Neural cell (in vitro differentiated cells): ENCODE results near the gene DYDC2. TPM values are rescaled to one million over a fixed set of nuclear protein-coding genes. Genes with fewer than 3 reads are reported as not detected.
"Not testable (repeated sequence)": the region's sequence is repeated elsewhere in the genome, so short reads cannot be mapped to it uniquely, and the experiment has no call there.

ENCODE experiments used
- H2AFZ ChIP-seq: fragments of 200-600, 300-800 bp; sonication (generic), shearing (Covaris generic); 2 replicates; pipeline ENCODE4 v1.6.0; 2014; ENCODE audit warnings: low read depth, mild to moderate bottlenecking, antibody characterized with exemption, low read length, moderate library complexity
- H3F3A ChIP-seq: fragments of 200-600 bp; shearing (Covaris generic); 2 replicates; pipeline ENCODE4 v1.6.1; 2016; ENCODE audit warnings: mild to moderate bottlenecking, moderate library complexity, mixed read lengths, antibody characterized with exemption, low read length; ENCODE audit not compliant: insufficient read depth, poor library complexity, severe bottlenecking
- H3K27ac ChIP-seq: fragments of 200-600, 300-800 bp; sonication (generic), shearing (Covaris generic); 2 replicates; pipeline ENCODE4 v1.5.1; 2014; ENCODE audit warnings: mild to moderate bottlenecking, low read length, moderate library complexity
- H3K27me3 ChIP-seq: fragments of 300-800, 200-600 bp; sonication (generic), shearing (Covaris generic); 2 replicates; pipeline ENCODE4 v1.6.0; 2014; ENCODE audit warnings: mild to moderate bottlenecking, low read depth, low read length, moderate library complexity; ENCODE audit not compliant: insufficient read depth
- H3K36me3 ChIP-seq: fragments of 300-800, 200-600 bp; sonication (generic), shearing (Covaris generic); 2 replicates; pipeline ENCODE4 v1.5.1; 2014; ENCODE audit warnings: mild to moderate bottlenecking, antibody characterized with exemption, low read length, moderate library complexity; ENCODE audit not compliant: insufficient read depth
- H3K4me2 ChIP-seq: fragments of 300-800, 200-600 bp; sonication (generic), shearing (Covaris generic); 2 replicates; pipeline ENCODE4 v1.6.0; 2014; ENCODE audit warnings: mild to moderate bottlenecking, low read length
- H3K4me3 ChIP-seq: fragments of 300-800, 200-600 bp; sonication (generic), shearing (Covaris generic); 2 replicates; pipeline ENCODE4 v1.5.1; 2014; ENCODE audit warnings: mild to moderate bottlenecking, low read length, moderate library complexity
- H3K79me2 ChIP-seq: fragments of 200-600 bp; shearing (Covaris generic); replicated peaks from 2 replicates; pipeline ENCODE4 v1.6.0; 2014; ENCODE audit warnings: mild to moderate bottlenecking, low read length, moderate library complexity; ENCODE audit not compliant: insufficient read depth
- H3K9ac ChIP-seq: fragments of 300-800, 200-600 bp; sonication (generic), shearing (Covaris generic); 2 replicates; pipeline ENCODE4 v1.6.1; 2016; ENCODE audit warnings: mild to moderate bottlenecking, low read length, mixed read lengths
- H3K9me2 ChIP-seq: fragments of 200-600 bp; shearing (Covaris generic); 2 replicates; pipeline ENCODE4 v1.6.1; 2016; ENCODE audit warnings: mild to moderate bottlenecking, low read length, mixed read lengths; ENCODE audit not compliant: insufficient read depth
- H3K9me3 ChIP-seq: fragments of 200-600, 300-800 bp; sonication (generic), shearing (Covaris generic); 2 replicates; pipeline ENCODE4 v1.6.1; 2016; ENCODE audit warnings: mild to moderate bottlenecking, mixed run types, low read length, moderate library complexity, mixed read lengths
- H4K20me1 ChIP-seq: fragments of 200-600 bp; shearing (Covaris generic); 2 replicates; pipeline ENCODE4 v1.6.1; 2016; ENCODE audit warnings: mild to moderate bottlenecking, mixed run types; ENCODE audit not compliant: insufficient read depth
- CTCF ChIP-seq: fragments of 450-650 bp; IDR thresholded peaks from 2 replicates; pipeline ENCODE4 v1.5.1; 2014; ENCODE audit warnings: antibody characterized with exemption, mild to moderate bottlenecking, moderate library complexity; ENCODE audit not compliant: poor library complexity, severe bottlenecking
- EP300 ChIP-seq: fragments of 450-650 bp; conservative IDR thresholded peaks from 2 replicates; pipeline ENCODE4 v1.6.1; 2014; ENCODE audit warnings: antibody characterized with exemption, mild to moderate bottlenecking, moderate library complexity; ENCODE audit not compliant: poor library complexity, severe bottlenecking
- EZH2 ChIP-seq: fragments of 200-600, 300-800 bp; shearing (Covaris generic), sonication (generic); IDR thresholded peaks from 2 replicates; pipeline ENCODE4 v1.6.1; 2014; ENCODE audit warnings: antibody characterized with exemption, low read length, borderline replicate concordance, mild to moderate bottlenecking; ENCODE audit not compliant: insufficient read depth, poor library complexity, severe bottlenecking
- MXI1 ChIP-seq: fragments of 450-650 bp; conservative IDR thresholded peaks from 2 replicates; pipeline ENCODE4 v1.6.1; 2014; ENCODE audit warnings: antibody characterized with exemption, mild to moderate bottlenecking; ENCODE audit not compliant: poor library complexity, severe bottlenecking
- POLR2AphosphoS5 ChIP-seq: IDR thresholded peaks from 2 replicates; pipeline ENCODE4 v1.6.1; 2012
- RAD21 ChIP-seq: fragments of 450-650 bp; conservative IDR thresholded peaks from 2 replicates; pipeline ENCODE4 v1.6.1; 2014; ENCODE audit warnings: antibody characterized with exemption, mild to moderate bottlenecking, moderate library complexity
- REST ChIP-seq: IDR thresholded peaks from 2 replicates; pipeline ENCODE4 v1.6.1; 2012; ENCODE audit warnings: borderline replicate concordance
- SMC3 ChIP-seq: fragments of 450-650 bp; conservative IDR thresholded peaks from 2 replicates; pipeline ENCODE4 v1.6.1; 2014; ENCODE audit warnings: antibody characterized with exemption, mild to moderate bottlenecking, moderate library complexity; ENCODE audit not compliant: poor library complexity
- TAF1 ChIP-seq: IDR thresholded peaks from 2 replicates; pipeline ENCODE4 v1.6.1; 2012; ENCODE audit warnings: low read depth
- polyA plus RNA-seq: library from polyadenylated mRNA; depleted of rRNA; stranded (reverse); fragments of >200 nt; gene quantifications from 2 replicates; pipeline ENCODE4 v1.2.3, GENCODE V29; 2014

The DYDC2 gene
- polyA plus RNA-seq, 1 donor from 2014 or later = 2.4 TPM

GRCh38 chr10:80357851-80358125 lies 1.2 kb downstream of the DYDC2 start:
- H3K4me3 ChIP-seq = peak overlapping the region; percentile 68
- no peak for TF ChIP-seq TAF1
- no peak for TF ChIP-seq EP300
- TF ChIP-seq EZH2 = no peak
- no peak for TF ChIP-seq SMC3
- no peak for TF ChIP-seq CTCF
- no peak for TF ChIP-seq MXI1
- TF ChIP-seq REST = no peak
- TF ChIP-seq POLR2AphosphoS5 = no peak
- TF ChIP-seq RAD21 = no peak
- H4K20me1 ChIP-seq = no peaks in the 10 kb centered on the region
- no peaks in the 10 kb centered on the region for H3K79me2 ChIP-seq
- no peak overlapping the region for H2AFZ ChIP-seq
- H3K9me2 ChIP-seq = no peaks in the 10 kb centered on the region
- H3K9ac ChIP-seq = peak overlapping the region; percentile 79
- H3K36me3 ChIP-seq = no peaks in the 10 kb centered on the region
- H3K27me3 ChIP-seq = no peaks in the 10 kb centered on the region
- H3K27ac ChIP-seq = no peak overlapping the region
- no peaks in the 10 kb centered on the region for H3K9me3 ChIP-seq
- H3F3A ChIP-seq = peaks cover 3% of the 10 kb centered on the region
- peak overlapping the region; percentile 23 for H3K4me2 ChIP-seq

GRCh38 chr10:80358925-80359324 lies 2.3 kb downstream of the DYDC2 start:
- H4K20me1 ChIP-seq, H3F3A ChIP-seq, H3K4me3 ChIP-seq, H3K79me2 ChIP-seq, H3K9ac ChIP-seq, H3K9me3 ChIP-seq, H3K36me3 ChIP-seq, H2AFZ ChIP-seq, H3K9me2 ChIP-seq, H3K4me2 ChIP-seq, H3K27ac ChIP-seq, H3K27me3 ChIP-seq: not testable (repeated sequence)

GRCh38 chr10:80359644-80360043 lies 3.1 kb downstream of the DYDC2 start:
- no peak overlapping the region for H3K27ac ChIP-seq
- no peaks in the 10 kb centered on the region for H3K79me2 ChIP-seq
- no peaks in the 10 kb centered on the region for H3K9me2 ChIP-seq
- no peak overlapping the region for H2AFZ ChIP-seq
- H3K4me3 ChIP-seq = no peak overlapping the region
- no peak overlapping the region for H3K4me2 ChIP-seq
- H3F3A ChIP-seq = peaks cover 3% of the 10 kb centered on the region
- H3K27me3 ChIP-seq = no peaks in the 10 kb centered on the region
- H3K9ac ChIP-seq = no peak overlapping the region
- no peaks in the 10 kb centered on the region for H3K36me3 ChIP-seq
- H3K9me3 ChIP-seq = no peaks in the 10 kb centered on the region
- no peaks in the 10 kb centered on the region for H4K20me1 ChIP-seq
- no peak for TF ChIP-seq SMC3
- no peak for TF ChIP-seq EP300
- TF ChIP-seq EZH2 = no peak
- no peak for TF ChIP-seq MXI1
- no peak for TF ChIP-seq RAD21
- TF ChIP-seq TAF1 = no peak
- no peak for TF ChIP-seq POLR2AphosphoS5
- no peak for TF ChIP-seq CTCF
- TF ChIP-seq REST = no peak
